ENCODE data around the gene NIN. TPM values are rescaled to one million over a fixed set of nuclear protein-coding genes. Genes with fewer than 3 reads are reported as not detected.

The NIN gene
- total RNA-seq, 1 experiment from 2014 or later = 37.1 TPM

DNA sequence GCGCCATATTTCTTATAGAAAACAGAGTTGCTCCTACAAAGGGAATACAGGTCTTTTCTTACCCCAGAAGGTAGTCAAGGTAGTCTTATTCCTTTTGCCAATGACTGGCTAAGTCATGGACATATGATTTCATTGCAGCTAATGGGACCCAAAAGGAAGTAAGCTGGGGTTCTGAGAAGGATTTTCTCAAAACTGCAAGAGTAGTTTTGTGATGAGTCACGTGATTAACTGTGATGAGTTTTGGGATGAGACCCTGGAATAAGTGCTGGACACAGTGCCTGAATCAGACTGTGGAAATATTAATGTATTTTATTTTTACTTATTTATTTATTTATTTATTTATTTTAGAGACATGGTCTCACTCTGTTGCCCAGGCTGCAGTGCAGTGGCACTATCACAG lies 13.4 kb upstream of the NIN start:
- ChIA-PET CTCF (interaction anchor here (1.0 kb wide), 1 partner anchor 16 kb away, joined by 3 read pairs; no protein-coding TSS in a partner anchor), POLR2A (no interaction called here)

GRCh38 chr14:50839691-50840090 lies 8.7 kb upstream of the NIN start:
- no peak for ATAC-seq
- POLR2A ChIA-PET = no interaction called here
- no peak for TF ChIP-seq REST (IDR thresholded peaks at IDR 0.05; ENCODE audit: insufficient read depth in 1 of 2, low read depth in 2 of 2, low read length in 1 of 2)
- TF ChIP-seq POLR2AphosphoS5 (IDR thresholded peaks at IDR 0.05; ENCODE audit: low read depth, low read length) = no peak
- TF ChIP-seq SIN3A (IDR thresholded peaks at IDR 0.05; ENCODE audit: borderline replicate concordance, insufficient read depth, low read depth, low read length) = no peak
- no peak for TF ChIP-seq CTCF (IDR thresholded peaks at IDR 0.05)
- TF ChIP-seq TCF7L2 (IDR thresholded peaks at IDR 0.05; ENCODE audit: low read depth, low read length) = no peak

More for the DNA sequence above, 13.4 kb upstream of the NIN start:
- no peaks in the 10 kb centered on the region for H3K9me3 ChIP-seq (ENCODE audit: control insufficient read depth, insufficient read depth, low read depth, low read length)
- BruUV-seq (replicated peaks) = no TSS peak
- in situ Hi-C loops (cut with HindIII; ENCODE audit: low pct_unique_long_range_greater_than_20kb, low sequenced_read_pairs) = no loop called here
- no peaks in the 10 kb centered on the region for H3K36me3 ChIP-seq (ENCODE audit: control insufficient read depth, insufficient read depth, low read length)
- H3K27me3 ChIP-seq (ENCODE audit: control insufficient read depth, insufficient read depth, low read length) = no peaks in the 10 kb centered on the region
- intact Hi-C loops (cut with micrococcal nuclease; ENCODE audit: unreplicated experiment) = no loop called here
- TF ChIP-seq POLR2AphosphoS5 (IDR thresholded peaks at IDR 0.05; ENCODE audit: low read depth, low read length) (no peak), SIN3A (IDR thresholded peaks at IDR 0.05; ENCODE audit: borderline replicate concordance, insufficient read depth, low read depth, low read length) (no peak), REST (IDR thresholded peaks at IDR 0.05; ENCODE audit: insufficient read depth in 1 of 2, low read depth in 2 of 2, low read length in 1 of 2) (no peak), TCF7L2 (IDR thresholded peaks at IDR 0.05; ENCODE audit: low read depth, low read length) (no peak), CTCF (IDR thresholded peaks at IDR 0.05) (no peak)
- DNase-seq (ENCODE audit: low read depth, low spot score) (no peak), ATAC-seq (no peak)
- H3K4me3 ChIP-seq (ENCODE audit: low read depth in 2 of 2, low read length in 2 of 2) = no peak overlapping the region
- H3K27ac ChIP-seq (ENCODE audit: low read length) = no peak overlapping the region
- H3K4me1 ChIP-seq (ENCODE audit: control insufficient read depth, insufficient read depth, low read length) = no peaks in the 10 kb centered on the region

More at GRCh38 chr14:50839691-50840090, 8.7 kb upstream of the NIN start:
- BruUV-seq (replicated peaks) = no TSS peak
- DNase-seq (ENCODE audit: low read depth, low spot score) = no peak
- no peaks in the 10 kb centered on the region for H3K9me3 ChIP-seq (ENCODE audit: control insufficient read depth, insufficient read depth, low read depth, low read length)
- in situ Hi-C loops (cut with HindIII; ENCODE audit: low pct_unique_long_range_greater_than_20kb, low sequenced_read_pairs) = no loop called here
- H3K4me3 ChIP-seq (ENCODE audit: low read depth in 2 of 2, low read length in 2 of 2) = no peak overlapping the region
- intact Hi-C loops (cut with micrococcal nuclease; ENCODE audit: unreplicated experiment) = no loop called here
- H3K27ac ChIP-seq (ENCODE audit: low read length) = no peak overlapping the region
- CTCF ChIA-PET = no interaction called here
- H3K27me3 ChIP-seq (ENCODE audit: control insufficient read depth, insufficient read depth, low read length) = no peaks in the 10 kb centered on the region
- H3K36me3 ChIP-seq (ENCODE audit: control insufficient read depth, insufficient read depth, low read length) = no peaks in the 10 kb centered on the region
- no peaks in the 10 kb centered on the region for H3K4me1 ChIP-seq (ENCODE audit: control insufficient read depth, insufficient read depth, low read length)
